UCSD-AML1 (cell line): ENCODE measurements around the gene TUBGCP3.
"Not testable (repeated sequence)": the region's sequence is repeated elsewhere in the genome, so short reads cannot be mapped to it uniquely, and the experiment has no call there.

Source experiments
- DNase-seq: peaks from one replicate; lab custom pipeline; 2025; ENCODE audit not compliant: unreplicated experiment; lab: John Stamatoyannopoulos, UW

The TUBGCP3 gene

DNA sequence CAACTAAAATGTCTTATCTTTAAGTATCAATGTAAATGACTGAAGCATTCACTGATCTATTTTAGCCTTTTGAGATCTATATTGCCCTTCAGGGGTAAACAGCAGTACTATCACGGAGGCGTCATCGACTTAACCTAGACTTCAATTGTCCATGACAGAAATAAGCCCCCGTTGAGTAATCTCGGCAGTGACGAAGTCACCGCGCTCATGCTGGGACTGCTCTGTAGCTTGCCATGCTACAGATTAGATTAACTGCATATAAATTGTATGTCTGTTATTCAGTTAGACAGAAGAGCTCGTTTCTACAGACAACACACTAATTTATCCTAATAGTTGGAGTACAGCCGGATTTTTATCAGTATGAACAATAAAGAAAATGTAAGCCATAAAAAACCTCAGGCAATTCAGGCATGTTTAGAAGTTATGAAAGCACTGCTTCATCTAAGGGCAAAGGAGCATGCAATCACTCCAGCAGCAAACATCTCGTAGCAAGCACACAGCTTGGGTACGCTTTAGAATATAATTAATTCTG lies 56.6 kb downstream of the TUBGCP3 start:
- DNase-seq, result no peak

- DNase-seq, result no peak
These were observed 57.1 kb downstream of the TUBGCP3 start for GRCh38 chr13:112530861-112531260.

GRCh38 chr13:112529216-112529615 lies 58.7 kb downstream of the TUBGCP3 start:
- DNase-seq, result no peak

- no peak for DNase-seq
These were observed 61.7 kb downstream of the TUBGCP3 start for GRCh38 chr13:112526146-112526853.

DNA sequence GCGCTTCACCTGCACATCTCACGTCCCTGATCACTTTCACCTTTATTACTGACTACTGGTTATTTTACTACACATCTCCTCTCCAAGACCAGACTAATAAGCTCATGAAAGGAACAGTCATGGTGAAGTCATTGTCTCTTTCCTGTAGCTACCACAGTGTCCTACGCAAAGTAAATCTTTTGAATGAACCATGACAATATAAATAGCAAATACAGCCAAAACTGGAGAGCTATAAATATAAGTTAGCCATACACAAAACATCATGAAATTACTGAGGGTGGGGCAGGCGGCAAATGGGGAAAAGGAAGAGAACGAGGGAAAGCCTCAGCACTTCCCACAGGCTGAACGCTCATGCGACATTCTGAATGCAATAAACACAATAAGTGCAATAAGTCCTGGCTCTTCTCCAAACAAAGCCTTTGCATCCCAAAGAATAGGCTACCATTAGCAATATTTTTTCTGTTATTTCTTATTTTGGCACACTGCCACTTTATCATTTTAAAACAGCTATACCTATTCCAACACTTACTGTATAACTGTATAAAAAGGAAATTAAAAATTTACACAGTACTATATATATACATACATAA lies 62.5 kb downstream of the TUBGCP3 start:
- no peak for DNase-seq

GRCh38 chr13:112522578-112522977 lies 65.4 kb downstream of the TUBGCP3 start:
- DNase-seq, result no peak

DNA sequence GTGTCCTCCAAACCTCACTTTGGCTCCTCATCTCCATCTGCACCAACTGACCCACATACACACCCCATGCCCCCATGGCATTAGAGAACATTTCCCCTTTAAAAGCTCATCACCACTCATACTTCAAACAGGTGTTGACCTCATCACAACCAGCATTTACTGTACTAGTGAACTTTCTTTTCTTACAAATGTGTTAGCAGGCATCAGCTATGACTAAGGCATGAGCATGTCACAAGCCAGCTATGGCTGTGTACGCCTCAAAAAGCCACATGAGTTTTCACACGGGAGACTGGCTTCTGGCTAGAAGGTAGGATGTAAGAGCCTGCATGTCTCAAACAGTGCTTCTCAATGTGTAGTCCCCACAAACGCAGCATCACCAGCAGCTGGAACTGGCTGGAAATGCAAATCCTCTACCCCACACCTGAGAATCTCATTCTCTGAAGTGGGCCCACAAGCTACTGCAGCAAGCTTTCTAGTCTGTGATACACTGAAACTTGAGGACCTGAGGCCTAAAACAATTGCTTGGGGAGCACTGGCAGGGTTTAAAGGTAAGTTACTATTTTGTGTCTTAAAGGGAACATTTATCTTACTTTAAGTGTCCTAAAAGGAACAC lies 66.8 kb downstream of the TUBGCP3 start:
- no peak for DNase-seq

GRCh38 chr13:112519517-112520060 lies 68.4 kb downstream of the TUBGCP3 start:
- DNase-seq, result no peak

- no peak for DNase-seq
These were observed 71.7 kb downstream of the TUBGCP3 start for GRCh38 chr13:112516218-112516617.

DNA sequence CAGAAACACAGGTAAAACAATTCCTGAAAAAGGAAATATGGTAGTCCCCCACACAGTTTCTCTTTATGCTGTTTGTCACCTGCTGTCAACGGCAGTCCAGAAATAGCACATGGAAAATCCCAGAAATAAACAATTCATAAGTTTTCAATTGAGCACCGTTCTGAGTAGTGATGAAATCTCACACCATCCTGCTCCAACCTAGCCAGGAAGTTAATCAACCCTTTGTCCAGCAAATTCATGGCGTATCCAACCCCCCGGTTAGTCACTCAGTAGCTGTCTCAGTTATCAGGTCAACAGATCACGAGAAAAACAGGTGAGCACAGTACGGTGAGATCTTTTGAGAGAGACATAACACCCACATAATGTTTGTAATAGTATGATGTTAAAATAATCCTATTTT lies 74.2 kb downstream of the TUBGCP3 start:
- DNase-seq, result no peak

GRCh38 chr13:112510987-112511685 lies 76.8 kb downstream of the TUBGCP3 start:
- DNase-seq, result no peak

DNA sequence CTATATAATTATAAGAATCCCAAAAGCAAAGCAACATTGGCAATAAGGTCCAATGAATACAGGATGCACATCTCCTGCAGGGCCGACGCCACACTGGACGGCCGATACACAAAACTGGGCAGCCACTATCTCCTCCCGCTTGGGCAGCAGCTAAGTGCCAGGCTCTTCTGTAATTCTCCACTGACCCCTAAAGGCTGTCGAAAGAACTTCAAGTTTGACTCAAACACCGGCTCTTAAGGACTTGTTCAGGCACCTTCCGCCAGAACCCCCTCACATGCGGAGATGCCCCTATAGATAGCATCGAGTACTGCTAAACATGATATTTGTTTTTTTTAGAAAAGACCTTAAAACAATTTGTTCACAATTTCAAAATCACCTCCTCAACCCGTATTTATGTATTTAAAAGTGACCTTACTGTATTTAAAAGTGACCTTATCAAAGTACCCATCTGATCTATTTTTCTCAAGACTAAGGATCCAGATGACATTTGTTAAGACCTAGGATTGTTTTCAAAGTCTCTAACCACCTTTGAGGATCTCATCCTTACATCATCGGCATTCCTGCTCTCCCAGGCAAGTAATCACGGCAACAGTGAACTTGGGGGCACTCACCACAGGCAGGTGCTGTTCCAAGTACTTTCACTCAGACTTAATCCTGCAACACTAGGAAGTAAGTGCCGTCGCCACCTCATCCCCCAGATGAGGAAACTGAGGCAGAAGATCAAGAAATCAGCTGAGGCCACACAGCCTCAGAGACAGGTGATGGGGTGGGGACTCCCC lies 77.8 kb downstream of the TUBGCP3 start:
- no peak for DNase-seq

- DNase-seq, result no peak
These were observed 78.8 kb downstream of the TUBGCP3 start for GRCh38 chr13:112509190-112509589.

GRCh38 chr13:112506046-112506445 lies 81.9 kb downstream of the TUBGCP3 start:
- DNase-seq, result no peak

DNA sequence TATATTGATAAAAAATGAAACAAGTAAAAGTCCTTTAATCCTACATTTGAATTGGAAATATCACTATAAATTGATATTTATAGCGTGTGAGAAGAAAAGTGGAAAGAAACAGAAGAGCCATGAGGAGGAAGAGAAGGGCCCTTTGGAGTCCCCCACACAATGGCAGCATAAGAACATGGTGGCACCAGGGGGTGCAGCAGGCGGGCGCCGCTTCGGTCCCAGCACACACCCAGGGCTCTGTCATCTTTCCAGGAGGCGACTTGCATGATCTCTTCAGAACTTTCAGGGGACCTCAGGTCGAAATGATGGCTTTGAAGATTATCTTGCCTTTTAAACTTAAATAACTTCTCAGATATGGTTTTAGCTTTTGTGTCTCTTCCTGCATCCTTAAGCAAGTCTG lies 91.8 kb downstream of the TUBGCP3 start:
- no peak for DNase-seq

- DNase-seq, result no peak
These were observed 92.5 kb downstream of the TUBGCP3 start for GRCh38 chr13:112495465-112495864.

DNA sequence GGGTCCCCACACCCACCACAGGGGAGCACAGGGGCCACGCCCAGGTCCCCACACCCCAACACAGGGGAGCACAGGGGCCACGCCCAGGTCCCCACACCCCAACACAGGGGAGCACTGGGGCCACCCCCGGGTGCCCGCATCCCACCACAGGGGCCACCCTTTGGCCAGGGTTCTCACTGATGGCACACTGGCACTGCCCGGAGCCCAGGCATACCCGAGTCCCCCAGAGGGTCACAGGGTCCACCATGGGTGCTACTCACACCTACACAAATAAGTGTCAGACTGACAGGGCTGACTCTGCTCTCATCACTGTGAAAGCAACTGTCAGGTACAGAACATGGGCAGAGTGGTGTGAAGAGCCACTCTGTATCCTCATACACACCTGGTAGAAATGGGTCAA lies 98.8 kb downstream of the TUBGCP3 start:
- no peak for DNase-seq

DNA sequence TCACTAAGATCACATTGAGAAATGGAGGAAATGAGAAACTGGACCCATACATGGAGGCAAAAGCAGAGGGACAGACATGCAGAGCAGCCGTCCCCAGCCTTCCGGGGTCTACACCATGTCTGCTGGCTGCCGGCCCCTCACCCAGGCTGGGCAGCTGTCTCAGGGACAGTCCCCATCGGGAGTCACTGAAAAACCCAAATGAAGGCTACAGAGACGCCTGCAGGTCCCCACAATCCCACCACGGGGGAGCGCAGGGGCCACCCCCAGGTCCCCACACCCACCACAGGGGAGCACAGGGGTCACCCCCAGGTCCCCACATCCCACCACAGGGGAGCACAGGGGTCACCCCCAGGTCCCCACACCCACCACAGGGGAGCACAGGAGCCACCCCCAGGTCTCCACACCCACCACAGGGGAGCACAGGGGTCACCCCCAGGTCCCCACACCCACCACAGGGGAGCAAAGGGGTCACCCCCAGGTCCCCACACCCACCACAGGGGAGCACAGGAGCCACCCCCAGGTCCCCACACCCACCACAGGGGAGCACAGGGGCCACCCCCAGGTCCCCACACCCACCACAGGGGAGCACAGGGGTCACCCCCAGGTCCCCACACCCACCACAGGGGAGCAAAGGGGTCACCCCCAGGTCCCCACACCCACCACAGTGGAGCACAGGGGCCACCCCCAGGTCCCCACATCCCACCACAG lies 99.5 kb downstream of the TUBGCP3 start:
- DNase-seq, result not testable (repeated sequence)

GRCh38 chr13:112487127-112487517 lies 100.8 kb downstream of the TUBGCP3 start:
- no peak for DNase-seq
